ENCODE results near the gene TMOD2. TPM values are rescaled to one million over a fixed set of nuclear protein-coding genes. Genes with fewer than 3 reads are reported as not detected.

TMOD2 gene
- total RNA-seq, 2 donors from 2014 or later = 9.1 to 13.1 TPM

- H3K4me1 ChIP-seq (ENCODE audit: control insufficient read depth in 1 of 2, low read depth in 2 of 2) = peaks cover 60 to 65% of the 10 kb centered on the region in 2 donors
- ATAC-seq (ENCODE audit: insufficient number of reproducible peaks, low FRiP score, low read depth) (no peak), DNase-seq (ENCODE audit: low spot score) (no peak)
- no peak overlapping the region for H3K27ac ChIP-seq
- no peaks in the 10 kb centered on the region for H3K27me3 ChIP-seq (replicated peaks; ENCODE audit: insufficient read depth)
- H3K36me3 ChIP-seq = no peaks in the 10 kb centered on the region
- no peaks in the 10 kb centered on the region for H3K9me3 ChIP-seq
- TF ChIP-seq, protein P1, sequence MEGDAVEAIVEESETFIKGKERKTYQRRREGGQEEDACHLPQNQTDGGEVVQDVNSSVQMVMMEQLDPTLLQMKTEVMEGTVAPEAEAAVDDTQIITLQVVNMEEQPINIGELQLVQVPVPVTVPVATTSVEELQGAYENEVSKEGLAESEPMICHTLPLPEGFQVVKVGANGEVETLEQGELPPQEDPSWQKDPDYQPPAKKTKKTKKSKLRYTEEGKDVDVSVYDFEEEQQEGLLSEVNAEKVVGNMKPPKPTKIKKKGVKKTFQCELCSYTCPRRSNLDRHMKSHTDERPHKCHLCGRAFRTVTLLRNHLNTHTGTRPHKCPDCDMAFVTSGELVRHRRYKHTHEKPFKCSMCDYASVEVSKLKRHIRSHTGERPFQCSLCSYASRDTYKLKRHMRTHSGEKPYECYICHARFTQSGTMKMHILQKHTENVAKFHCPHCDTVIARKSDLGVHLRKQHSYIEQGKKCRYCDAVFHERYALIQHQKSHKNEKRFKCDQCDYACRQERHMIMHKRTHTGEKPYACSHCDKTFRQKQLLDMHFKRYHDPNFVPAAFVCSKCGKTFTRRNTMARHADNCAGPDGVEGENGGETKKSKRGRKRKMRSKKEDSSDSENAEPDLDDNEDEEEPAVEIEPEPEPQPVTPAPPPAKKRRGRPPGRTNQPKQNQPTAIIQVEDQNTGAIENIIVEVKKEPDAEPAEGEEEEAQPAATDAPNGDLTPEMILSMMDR (IDR thresholded peaks at IDR 0.05) = no peak
- H3K4me3 ChIP-seq = no peak overlapping the region
Measured at GRCh38 chr15:51842265-51842664, 90.9 kb downstream of the TMOD2 start.

- peak overlapping the region in 1 of 2 donors; percentile 4 for H3K27ac ChIP-seq
- no peaks in the 10 kb centered on the region for H3K36me3 ChIP-seq
- no peak overlapping the region for H3K4me3 ChIP-seq
- no peak for DNase-seq (ENCODE audit: low spot score)
- peaks cover 60 to 67% of the 10 kb centered on the region in 2 donors for H3K4me1 ChIP-seq (ENCODE audit: control insufficient read depth in 1 of 2, low read depth in 2 of 2)
- TF ChIP-seq, protein P1 (IDR thresholded peaks at IDR 0.05) = no peak
- H3K27me3 ChIP-seq (replicated peaks; ENCODE audit: insufficient read depth) = no peaks in the 10 kb centered on the region
- ATAC-seq (ENCODE audit: insufficient number of reproducible peaks, low FRiP score, low read depth) = no peak
- H3K9me3 ChIP-seq = no peaks in the 10 kb centered on the region
Measured at GRCh38 chr15:51842852-51843737, 91.7 kb downstream of the TMOD2 start.

- no peaks in the 10 kb centered on the region for H3K9me3 ChIP-seq
- DNase-seq (ENCODE audit: low spot score) (no peak), ATAC-seq (ENCODE audit: insufficient number of reproducible peaks, low FRiP score, low read depth) (no peak)
- no peaks in the 10 kb centered on the region for H3K27me3 ChIP-seq (replicated peaks; ENCODE audit: insufficient read depth)
- H3K27ac ChIP-seq = peak overlapping the region in 1 of 2 donors; percentile 3
- no peak overlapping the region for H3K4me3 ChIP-seq
- TF ChIP-seq, protein P1 (IDR thresholded peaks at IDR 0.05) = no peak
- H3K36me3 ChIP-seq = no peaks in the 10 kb centered on the region
- peaks cover 59 to 83% of the 10 kb centered on the region in 2 donors for H3K4me1 ChIP-seq (ENCODE audit: control insufficient read depth in 1 of 2, low read depth in 2 of 2)
Measured at GRCh38 chr15:51844747-51845426, 93.5 kb downstream of the TMOD2 start.

DNA sequence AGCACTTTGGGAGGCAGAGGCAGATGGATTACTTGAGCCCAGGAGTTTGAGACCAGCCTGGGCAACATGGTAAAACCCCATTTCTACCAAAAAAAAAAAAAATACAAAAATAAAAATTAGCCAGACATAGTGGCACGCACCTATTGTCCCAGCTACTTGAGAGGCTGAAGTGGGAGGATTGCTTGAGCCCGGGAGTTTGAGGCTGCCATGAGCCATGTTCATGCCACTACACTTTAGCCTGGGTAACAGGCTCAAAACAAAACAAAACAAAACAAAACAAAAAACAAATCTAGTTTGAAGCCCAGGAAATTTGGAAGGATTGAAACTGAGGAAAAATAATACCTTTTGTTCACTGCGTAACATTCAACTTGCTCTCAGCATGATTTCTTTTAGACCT lies 94.7 kb downstream of the TMOD2 start:
- Histone ChIP-seq H3K27ac (peak overlapping the region in 1 of 2 donors; percentile 3), H3K36me3 (no peaks in the 10 kb centered on the region), H3K27me3 (replicated peaks; ENCODE audit: insufficient read depth) (no peaks in the 10 kb centered on the region), H3K4me3 (no peak overlapping the region), H3K9me3 (no peaks in the 10 kb centered on the region), H3K4me1 (ENCODE audit: control insufficient read depth in 1 of 2, low read depth in 2 of 2) (peaks cover 56 to 82% of the 10 kb centered on the region in 2 donors)
- ATAC-seq (ENCODE audit: insufficient number of reproducible peaks, low FRiP score, low read depth) (no peak), DNase-seq (ENCODE audit: low spot score) (no peak)
- TF ChIP-seq, protein P1 (IDR thresholded peaks at IDR 0.05) = no peak

Data from thoracic aorta (tissue), 2 donors.